Loucy (cell line): ENCODE results near the gene SH2B2.

Source experiments
- H2AFZ ChIP-seq: fragments of 200-600 bp; sonication (generic); 2 replicates; pipeline ENCODE4 v1.6.0; 2016; ENCODE audit warnings: antibody characterized with exemption, mild to moderate bottlenecking, low read length, moderate library complexity
- H3F3A ChIP-seq: fragments of 200-600 bp; 2 replicates; pipeline ENCODE4 v1.6.0; 2016; ENCODE audit warnings: antibody characterized with exemption, low read depth, mild to moderate bottlenecking
- H3K27me3 ChIP-seq: fragments of 200-600 bp; sonication (generic); 2 replicates; pipeline ENCODE4 v1.6.1; 2014; ENCODE audit warnings: low read length, mild to moderate bottlenecking; ENCODE audit not compliant: insufficient read depth, poor library complexity, severe bottlenecking
- H3K36me3 ChIP-seq: fragments of 200-600 bp; sonication (generic); 2 replicates; pipeline ENCODE4 v1.6.1; 2016; ENCODE audit warnings: low read length; ENCODE audit not compliant: insufficient read depth
- H3K4me1 ChIP-seq: fragments of 200-600 bp; sonication (generic); 2 replicates; pipeline ENCODE4 v1.5.1; 2014; ENCODE audit warnings: low read length, mild to moderate bottlenecking; ENCODE audit not compliant: insufficient read depth, poor library complexity, severe bottlenecking
- H3K4me2 ChIP-seq: fragments of 200-600 bp; sonication (generic); 2 replicates; pipeline ENCODE4 v1.6.0; 2014; ENCODE audit warnings: antibody characterized with exemption, low read length, low read depth, mild to moderate bottlenecking; ENCODE audit not compliant: poor library complexity, severe bottlenecking
- H3K4me3 ChIP-seq: fragments of 200-600 bp; sonication (generic); 2 replicates; pipeline ENCODE4 v1.5.1; 2014; ENCODE audit warnings: low read length, mild to moderate bottlenecking, mixed read lengths; ENCODE audit not compliant: poor library complexity, severe bottlenecking
- H3K79me2 ChIP-seq: fragments of 200-600 bp; sonication (generic); 2 replicates; pipeline ENCODE4 v1.6.1; 2014; ENCODE audit warnings: low read length; ENCODE audit not compliant: insufficient read depth
- H3K9ac ChIP-seq: fragments of 200-600 bp; sonication (generic); 2 replicates; pipeline ENCODE4 v1.6.0; 2014; ENCODE audit warnings: mild to moderate bottlenecking, low read depth, low read length, moderate library complexity; ENCODE audit not compliant: poor library complexity, severe bottlenecking
- H3K9me2 ChIP-seq: fragments of 200-600 bp; sonication (generic); replicated peaks from 2 replicates; pipeline ENCODE4 v1.6.1; 2016; ENCODE audit warnings: low read depth, low read length, mixed read lengths
- H3K9me3 ChIP-seq: fragments of 200-600 bp; sonication (generic); 2 replicates; pipeline ENCODE4 v1.6.1; 2014; ENCODE audit warnings: mild to moderate bottlenecking, antibody characterized with exemption, low read length, low read depth; ENCODE audit not compliant: insufficient read depth
- H4K20me1 ChIP-seq: fragments of 200-600 bp; sonication (generic); 2 replicates; pipeline ENCODE4 v1.6.0; 2014; ENCODE audit warnings: antibody characterized with exemption, low read length, mild to moderate bottlenecking; ENCODE audit not compliant: insufficient read depth, poor library complexity, severe bottlenecking
- EZH2phosphoT487 ChIP-seq: fragments of 200-600 bp; IDR thresholded peaks from 2 replicates; pipeline ENCODE4 v1.6.1; 2018; ENCODE audit warnings: antibody characterized with exemption, mild to moderate bottlenecking, moderate library complexity, borderline replicate concordance
- TF ChIP-seq, protein P1 (sequence below): fragments of 200-600 bp; sonication (generic); conservative IDR thresholded peaks from 2 replicates; pipeline ENCODE4 v1.5.1; 2014; ENCODE audit warnings: mild to moderate bottlenecking, antibody characterized with exemption, low read length

SH2B2 gene

DNA sequence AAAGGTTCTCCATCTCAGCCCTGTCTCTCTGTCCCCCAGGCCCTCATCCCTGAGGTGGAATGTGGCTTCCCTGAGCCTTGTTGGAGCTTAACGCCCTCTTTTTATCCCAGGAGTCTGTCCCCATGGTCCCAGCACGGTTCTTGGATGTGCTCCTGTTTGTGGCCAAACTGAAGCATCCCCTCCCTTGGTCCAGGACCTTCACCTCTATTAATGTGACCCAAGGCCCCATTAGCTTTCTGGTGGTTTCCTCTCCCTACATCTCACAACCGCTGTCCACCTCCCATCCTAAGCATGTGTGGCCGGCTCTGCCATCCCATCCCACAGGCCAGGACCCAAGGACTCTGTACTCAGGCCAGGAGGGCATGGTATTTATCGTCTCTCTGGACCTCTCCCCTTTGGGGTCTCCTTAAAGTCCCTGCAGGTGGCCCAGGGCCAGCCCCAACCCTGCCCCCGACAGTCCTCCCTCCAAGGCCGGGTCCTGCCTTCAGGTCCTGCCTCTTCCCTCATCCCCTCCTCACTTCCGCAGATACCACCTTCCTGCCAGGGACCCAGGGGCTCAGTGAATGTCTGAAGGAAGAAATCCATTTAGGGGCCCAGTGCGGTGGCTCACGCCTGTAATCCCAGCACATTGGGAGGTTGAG, 15.4 kb upstream of the SH2B2 start:
- Histone ChIP-seq H3F3A (no peaks in the 10 kb centered on the region), H4K20me1 (no peaks in the 10 kb centered on the region), H3K27me3 (no peaks in the 10 kb centered on the region), H3K4me2 (no peak overlapping the region), H3K9me2 (no peaks in the 10 kb centered on the region), H3K9ac (no peak overlapping the region), H3K9me3 (no peaks in the 10 kb centered on the region), H3K79me2 (no peaks in the 10 kb centered on the region), H3K4me3 (no peak overlapping the region), H2AFZ (no peak overlapping the region), H3K36me3 (no peaks in the 10 kb centered on the region), H3K4me1 (no peaks in the 10 kb centered on the region)
- TF ChIP-seq, protein P1, sequence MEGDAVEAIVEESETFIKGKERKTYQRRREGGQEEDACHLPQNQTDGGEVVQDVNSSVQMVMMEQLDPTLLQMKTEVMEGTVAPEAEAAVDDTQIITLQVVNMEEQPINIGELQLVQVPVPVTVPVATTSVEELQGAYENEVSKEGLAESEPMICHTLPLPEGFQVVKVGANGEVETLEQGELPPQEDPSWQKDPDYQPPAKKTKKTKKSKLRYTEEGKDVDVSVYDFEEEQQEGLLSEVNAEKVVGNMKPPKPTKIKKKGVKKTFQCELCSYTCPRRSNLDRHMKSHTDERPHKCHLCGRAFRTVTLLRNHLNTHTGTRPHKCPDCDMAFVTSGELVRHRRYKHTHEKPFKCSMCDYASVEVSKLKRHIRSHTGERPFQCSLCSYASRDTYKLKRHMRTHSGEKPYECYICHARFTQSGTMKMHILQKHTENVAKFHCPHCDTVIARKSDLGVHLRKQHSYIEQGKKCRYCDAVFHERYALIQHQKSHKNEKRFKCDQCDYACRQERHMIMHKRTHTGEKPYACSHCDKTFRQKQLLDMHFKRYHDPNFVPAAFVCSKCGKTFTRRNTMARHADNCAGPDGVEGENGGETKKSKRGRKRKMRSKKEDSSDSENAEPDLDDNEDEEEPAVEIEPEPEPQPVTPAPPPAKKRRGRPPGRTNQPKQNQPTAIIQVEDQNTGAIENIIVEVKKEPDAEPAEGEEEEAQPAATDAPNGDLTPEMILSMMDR: no peak
- no peak for TF ChIP-seq EZH2phosphoT487

DNA sequence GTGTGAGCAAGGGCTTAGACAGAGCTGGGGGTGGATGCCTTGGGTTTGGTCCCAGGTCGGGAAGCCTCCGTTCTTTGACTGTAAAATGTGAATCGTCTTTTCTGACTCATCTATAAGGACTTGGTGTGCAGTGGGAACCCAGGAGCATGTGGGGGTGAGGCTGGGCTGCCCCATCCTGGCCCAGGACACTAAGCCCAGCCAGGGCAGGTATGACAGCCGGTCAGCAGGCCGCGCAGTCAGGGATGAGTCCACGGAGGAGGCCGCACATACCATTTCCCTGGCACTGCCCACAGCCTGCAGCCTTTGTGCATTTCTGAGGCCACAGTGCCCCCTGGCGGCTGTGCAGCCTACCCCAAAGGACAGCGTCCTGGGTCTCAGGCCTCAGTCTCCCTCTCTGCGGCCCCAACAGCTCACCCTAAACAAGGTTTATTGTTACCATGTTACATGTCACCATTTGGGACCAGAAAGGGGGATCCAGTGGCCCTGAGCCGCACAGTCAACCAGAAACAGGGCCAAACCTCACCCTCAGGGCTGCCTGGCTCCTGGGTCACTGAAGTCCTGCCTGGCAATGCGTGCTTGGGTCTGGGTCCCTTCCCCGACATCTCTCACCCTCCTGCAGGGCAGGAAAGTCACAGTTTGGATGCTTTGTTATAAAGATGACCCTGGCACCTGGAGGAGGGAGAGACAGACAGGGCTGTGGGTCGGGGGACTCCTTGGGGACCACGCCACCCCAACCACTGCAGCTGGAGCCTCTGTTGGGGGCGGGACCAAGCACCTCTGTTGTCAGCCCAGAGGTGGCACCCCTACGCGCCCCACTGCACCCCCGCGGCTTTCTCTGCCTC, 14.4 kb upstream of the SH2B2 start:
- H3K4me3 ChIP-seq: no peak overlapping the region
- H3K4me2 ChIP-seq: no peak overlapping the region
- H3K9me3 ChIP-seq: no peaks in the 10 kb centered on the region
- no peaks in the 10 kb centered on the region for H3F3A ChIP-seq
- no peaks in the 10 kb centered on the region for H3K27me3 ChIP-seq
- H4K20me1 ChIP-seq: no peaks in the 10 kb centered on the region
- H3K79me2 ChIP-seq: no peaks in the 10 kb centered on the region
- H3K9me2 ChIP-seq: no peaks in the 10 kb centered on the region
- H3K4me1 ChIP-seq: no peaks in the 10 kb centered on the region
- no peak overlapping the region for H3K9ac ChIP-seq
- TF ChIP-seq EZH2phosphoT487: no peak
- TF ChIP-seq, protein P1: peak; percentile 91
- H3K36me3 ChIP-seq: no peaks in the 10 kb centered on the region
- no peak overlapping the region for H2AFZ ChIP-seq

DNA sequence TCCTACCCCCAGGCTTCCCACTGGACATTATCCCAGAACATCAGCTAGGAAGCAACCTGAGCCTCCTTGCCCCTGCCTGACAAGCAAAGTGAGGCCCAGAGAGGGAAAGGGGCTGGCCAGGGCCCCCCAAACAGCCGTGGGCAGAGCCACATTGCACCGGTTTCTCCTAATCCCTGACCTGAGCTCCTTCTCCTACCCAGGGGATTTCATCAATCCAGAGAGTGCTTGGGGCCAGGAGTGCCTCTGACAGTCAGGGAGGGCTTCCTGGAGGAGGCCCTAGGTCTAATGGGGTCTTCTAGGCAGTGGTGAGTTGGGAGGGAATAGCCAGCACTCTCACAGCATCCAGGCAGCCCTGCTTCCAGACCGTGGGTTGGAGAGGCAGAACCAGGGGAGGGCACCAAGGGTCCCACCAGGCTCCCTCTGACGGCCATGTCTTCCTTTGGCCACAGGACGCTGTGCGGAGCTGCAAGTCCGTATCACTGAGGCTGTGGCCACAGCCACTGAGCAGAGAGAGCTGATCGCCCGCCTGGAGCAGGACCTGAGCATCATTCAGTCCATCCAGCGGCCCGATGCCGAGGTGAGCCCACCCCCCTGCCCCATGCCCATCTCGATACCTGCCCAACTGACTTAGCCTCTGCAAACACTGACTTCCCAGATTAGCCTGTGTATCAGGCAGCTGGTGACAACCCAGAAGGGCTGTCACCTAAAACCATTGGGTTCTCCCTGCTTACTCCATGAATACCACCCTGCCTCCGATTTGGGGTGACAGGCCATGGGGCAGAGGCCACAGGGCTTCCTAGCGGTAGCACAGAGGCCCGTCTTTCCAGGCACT, 13.5 kb upstream of the SH2B2 start:
- no peak overlapping the region for H3K9ac ChIP-seq
- TF ChIP-seq, protein P1: no peak
- no peak for TF ChIP-seq EZH2phosphoT487
- H3K36me3 ChIP-seq: no peaks in the 10 kb centered on the region
- no peak overlapping the region for H2AFZ ChIP-seq
- no peaks in the 10 kb centered on the region for H3K4me1 ChIP-seq
- H3K9me2 ChIP-seq: no peaks in the 10 kb centered on the region
- no peaks in the 10 kb centered on the region for H3K27me3 ChIP-seq
- H4K20me1 ChIP-seq: no peaks in the 10 kb centered on the region
- H3K9me3 ChIP-seq: no peaks in the 10 kb centered on the region
- no peak overlapping the region for H3K4me3 ChIP-seq
- H3K79me2 ChIP-seq: no peaks in the 10 kb centered on the region
- no peaks in the 10 kb centered on the region for H3F3A ChIP-seq
- H3K4me2 ChIP-seq: no peak overlapping the region
